C1 segment of cervical spinal cord (tissue), 14 donors: ENCODE measurements around the gene MMP20.

ENCODE experiments used
- DNase-seq, 14 donors: peaks; one replicate each; lab custom pipeline; 2025; lab: John Stamatoyannopoulos, UW

MMP20 gene

DNA sequence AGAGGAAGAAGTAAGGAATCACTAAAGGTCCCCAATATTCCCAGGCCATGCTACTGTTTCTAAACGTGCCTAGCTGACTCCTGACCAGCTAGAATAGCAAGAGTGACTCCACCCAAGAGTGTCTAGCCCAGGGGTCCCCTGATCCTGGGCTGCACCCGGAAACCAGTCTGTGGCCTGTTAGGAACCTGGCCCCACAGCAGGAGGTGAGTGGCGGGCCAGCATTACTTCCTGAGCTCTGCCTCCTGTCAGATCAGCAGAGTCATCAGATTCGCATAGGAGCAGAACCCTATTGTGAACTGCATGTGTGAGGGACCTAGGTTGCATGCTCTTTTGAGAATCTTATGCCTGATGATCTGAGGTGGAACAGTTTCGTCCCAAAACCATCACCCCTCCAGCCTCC, 2.0 kb downstream of the MMP20 start:
- no peak for DNase-seq

GRCh38 chr11:102622258-102622657, 2.9 kb downstream of the MMP20 start:
- DNase-seq = no peak

DNA sequence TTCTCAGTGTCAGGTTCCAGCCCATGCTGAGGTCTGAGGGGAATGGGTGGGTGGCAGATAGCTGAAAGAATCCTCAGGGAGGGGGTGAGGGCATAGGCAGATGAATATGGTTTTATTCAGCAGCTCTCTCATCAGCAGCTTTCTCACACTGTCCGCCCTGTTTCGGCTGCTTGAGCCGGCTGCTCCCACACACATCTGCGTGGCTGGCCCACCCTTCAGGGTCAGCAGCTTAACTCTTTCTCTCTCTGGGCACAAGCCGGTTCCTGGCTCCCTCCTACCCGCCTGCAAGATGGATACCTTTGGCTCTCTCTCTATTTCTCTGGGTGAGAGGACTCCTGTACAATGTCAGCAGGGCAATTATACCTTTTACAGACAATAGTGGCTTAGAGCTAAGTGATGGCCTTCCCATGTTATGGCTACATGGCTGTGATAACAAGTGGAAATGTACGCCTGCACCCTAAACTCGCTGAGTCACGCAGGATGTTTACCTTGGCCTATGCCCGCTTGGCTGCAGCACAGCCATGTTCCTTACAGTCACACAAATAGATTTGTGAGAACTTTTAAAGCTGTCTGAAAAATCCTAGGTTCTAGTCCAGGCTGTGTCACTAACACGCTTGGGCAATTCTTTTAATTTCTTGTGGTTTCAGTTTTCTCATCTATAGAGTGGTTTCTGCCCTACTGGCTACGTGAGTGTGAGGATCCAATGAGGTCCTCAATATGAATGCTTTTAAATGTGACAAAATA, 4.1 kb downstream of the MMP20 start:
- no peak for DNase-seq

DNA sequence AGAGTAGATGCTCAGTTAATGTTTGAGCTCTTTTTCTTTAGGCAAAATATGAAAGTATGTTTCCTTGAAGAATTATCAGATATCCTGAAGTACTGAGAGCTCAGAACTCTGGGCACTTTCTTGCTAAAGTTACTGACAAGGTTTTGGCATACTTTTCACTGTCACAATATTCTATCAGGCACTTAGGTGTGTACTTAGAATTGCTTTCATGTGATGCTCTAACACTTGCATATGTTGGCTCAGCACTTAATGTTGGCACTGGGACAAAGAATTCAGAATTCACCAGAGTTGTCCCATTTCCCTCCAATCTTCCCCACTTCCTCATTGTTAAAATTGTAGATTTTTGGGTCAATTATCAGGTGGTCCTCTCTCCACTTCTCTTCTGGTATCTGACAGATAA, 5.0 kb downstream of the MMP20 start:
- no peak for DNase-seq

DNA sequence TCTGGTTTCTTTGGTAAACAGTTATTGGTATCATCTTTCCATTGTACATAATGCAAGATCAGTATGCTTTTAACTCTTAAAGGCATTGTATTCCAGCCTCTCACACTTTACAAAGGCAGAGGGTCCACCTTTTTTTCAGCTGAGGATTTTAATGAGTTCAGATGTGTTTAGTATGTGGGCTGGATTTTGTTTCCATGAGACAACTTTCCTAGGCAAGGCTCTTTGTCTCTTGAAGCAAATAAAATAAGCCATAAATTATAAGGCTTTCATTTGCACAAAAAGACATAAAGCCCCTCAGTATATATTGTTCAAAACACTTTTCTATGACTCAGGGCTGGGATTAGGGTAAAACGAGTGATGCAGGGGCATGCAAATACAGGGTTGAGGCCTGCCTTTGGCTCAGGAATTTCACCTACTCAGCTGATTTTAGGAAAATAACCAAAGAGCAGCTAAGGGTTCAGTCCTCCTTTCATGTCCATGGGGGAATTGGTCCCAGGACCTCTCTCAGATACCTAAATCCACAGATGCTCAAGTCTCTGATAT, 7.6 kb downstream of the MMP20 start:
- no peak for DNase-seq

DNA sequence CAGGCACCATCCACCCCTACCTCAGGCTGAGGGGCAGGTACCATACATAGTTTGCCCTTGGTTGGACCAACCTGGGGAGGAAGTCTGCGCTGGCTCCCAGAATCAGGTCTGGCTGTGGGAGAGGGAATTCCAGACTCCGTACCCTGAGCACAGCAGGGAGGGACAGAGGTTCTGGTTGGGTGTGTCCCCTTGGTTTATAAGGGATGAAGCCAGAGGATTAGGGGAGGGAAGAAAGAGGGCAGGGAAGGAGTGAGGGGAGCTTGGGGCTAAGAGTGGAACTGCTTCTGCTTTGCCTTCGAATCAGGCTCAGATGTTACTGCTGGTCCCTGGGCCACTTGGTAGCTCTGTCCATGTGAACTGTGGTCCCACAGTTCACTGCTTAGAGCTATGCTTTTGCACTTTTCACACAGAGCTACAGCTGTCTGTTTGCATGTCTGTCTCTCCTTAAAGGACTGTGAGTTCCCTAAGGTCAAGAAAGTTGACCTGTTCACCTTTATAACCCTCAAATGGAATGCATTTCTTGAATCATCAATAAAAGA, 9.2 kb downstream of the MMP20 start:
- DNase-seq = no peak

- no peak for DNase-seq
These were observed 9.8 kb downstream of the MMP20 start for GRCh38 chr11:102615077-102615893.

DNA sequence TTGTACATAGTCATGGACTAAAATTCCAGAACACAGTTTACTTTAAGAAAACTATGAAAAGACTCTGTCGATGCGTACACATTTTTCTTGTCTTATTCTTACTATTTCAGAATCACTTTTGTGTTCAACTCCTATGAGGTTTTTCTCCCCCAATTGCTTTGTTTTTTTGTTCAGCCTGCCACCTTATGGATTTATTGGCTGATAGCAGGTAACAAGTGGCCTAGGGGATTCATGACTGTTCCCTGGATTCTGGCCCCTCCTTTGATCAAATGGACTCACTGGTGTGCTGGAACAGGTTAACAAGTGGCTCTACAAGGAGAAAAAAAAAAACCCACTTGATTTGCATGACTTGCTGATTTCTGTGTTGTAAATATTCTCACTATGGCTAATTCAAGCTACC, 10.6 kb downstream of the MMP20 start:
- DNase-seq = no peak

GRCh38 chr11:102614031-102614430, 11.1 kb downstream of the MMP20 start:
- DNase-seq = no peak

- DNase-seq = no peak
These were observed 11.7 kb downstream of the MMP20 start for GRCh38 chr11:102613450-102613849.

GRCh38 chr11:102611291-102611690, 13.8 kb downstream of the MMP20 start:
- no peak for DNase-seq

- DNase-seq = no peak
These were observed 14.9 kb downstream of the MMP20 start for GRCh38 chr11:102610200-102610599.

DNA sequence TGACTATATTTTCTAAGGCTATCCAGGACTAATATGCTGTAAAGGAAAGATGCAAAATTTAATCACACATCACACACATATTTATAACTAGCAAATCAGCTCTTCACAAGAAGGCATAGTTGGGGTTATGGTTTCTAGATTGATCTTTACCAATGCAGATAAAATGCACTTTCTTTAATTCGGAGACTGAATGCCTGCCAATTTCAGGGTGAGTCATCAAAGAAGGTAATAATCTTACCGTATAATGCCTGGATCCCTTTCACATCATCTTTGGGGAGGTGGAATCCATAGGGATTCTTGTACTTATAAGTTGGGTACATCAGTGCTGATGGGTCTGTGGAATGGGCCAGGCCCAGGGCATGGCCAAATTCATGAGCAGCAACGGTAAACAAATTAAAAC, 16.4 kb downstream of the MMP20 start:
- DNase-seq = no peak

GRCh38 chr11:102604875-102605274, 20.3 kb downstream of the MMP20 start:
- no peak for DNase-seq

DNA sequence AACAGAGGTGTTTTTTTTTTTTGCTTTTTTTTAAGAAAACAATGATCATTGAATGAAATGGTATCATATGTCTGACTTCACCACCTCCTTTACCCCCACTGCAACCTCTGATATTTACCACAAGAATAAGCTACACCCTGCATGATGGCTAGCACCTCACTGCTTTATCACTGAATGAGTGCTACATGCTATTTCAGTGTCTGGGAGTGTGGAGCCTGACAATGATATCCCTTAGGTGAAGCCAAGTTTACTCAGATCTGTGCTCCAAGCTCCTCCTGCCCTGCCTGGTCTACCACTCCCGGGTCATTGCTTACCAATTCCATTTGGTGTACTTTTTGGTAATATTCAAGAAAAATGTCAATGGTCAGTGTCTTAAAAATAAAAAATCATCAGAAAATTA, 21.1 kb downstream of the MMP20 start:
- peak in 1 of 14 donors; percentile 5 for DNase-seq

- peak in 1 of 14 donors; percentile 71 for DNase-seq
These were observed 21.6 kb downstream of the MMP20 start for GRCh38 chr11:102603576-102603975.

DNA sequence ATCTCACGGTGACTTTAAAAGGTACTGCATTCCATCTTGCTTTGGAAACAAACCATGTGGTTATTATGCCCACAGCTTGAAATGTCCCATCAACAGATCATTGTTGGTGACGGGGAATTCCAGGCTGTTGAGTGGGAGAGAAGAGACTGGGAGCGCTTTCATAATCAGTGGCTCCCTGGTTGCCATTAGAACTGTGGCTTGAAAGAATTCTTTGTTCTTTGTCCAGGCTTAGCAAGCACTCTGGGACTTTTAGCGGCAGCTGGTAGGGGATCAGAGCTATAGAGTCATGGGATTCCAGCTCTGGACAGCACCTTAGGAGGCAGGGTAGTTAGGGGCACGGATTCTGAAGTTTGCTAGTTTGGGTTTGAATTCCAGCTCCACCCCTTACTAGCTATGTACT, 22.0 kb downstream of the MMP20 start:
- DNase-seq = peak in 12 of 14 donors; percentile 12 to 77 (median 64)

DNA sequence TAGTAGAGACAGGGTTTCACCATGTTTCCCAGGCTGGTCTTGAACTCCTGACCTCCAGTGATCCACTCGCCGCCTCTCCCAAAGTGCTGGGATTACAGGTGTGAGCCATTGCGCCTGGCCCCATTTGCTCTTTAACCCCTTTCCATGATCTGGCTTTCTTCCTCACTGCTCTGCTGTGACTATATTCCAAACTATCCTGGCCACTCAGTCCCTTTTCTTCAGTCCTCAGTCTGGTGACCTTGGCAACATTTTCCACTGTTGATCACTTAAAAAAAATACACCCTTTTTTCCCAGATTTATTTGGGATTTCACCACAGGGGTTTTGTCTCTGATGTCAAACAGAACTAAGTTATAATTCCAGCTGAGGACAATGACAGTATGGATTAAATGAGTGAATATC, 24.5 kb downstream of the MMP20 start:
- DNase-seq = no peak

GRCh38 chr11:102599642-102600261, 25.4 kb downstream of the MMP20 start:
- DNase-seq = no peak

GRCh38 chr11:102598272-102598671, 26.9 kb downstream of the MMP20 start:
- DNase-seq = no peak

GRCh38 chr11:102596578-102596977, 28.6 kb downstream of the MMP20 start:
- no peak for DNase-seq
